K562 (cell line): Measurements from ENCODE around the gene TNNT3.

Experiments
- BCL6 ChIP-seq: fragments of 250-450 bp; sonication (Bioruptor Pico); IDR thresholded peaks from 2 replicates; pipeline ENCODE4 v1.4.0; 2020
- CBX5 ChIP-seq: IDR thresholded peaks from 2 replicates; pipeline ENCODE4 v1.6.1; 2014; ENCODE audit warnings: low read depth, borderline replicate concordance
- CHD1 ChIP-seq: fragments of 200-600 bp; sonication (generic); IDR thresholded peaks from one replicate; pipeline ENCODE4 v1.6.1; 2012; ENCODE audit warnings: mild to moderate bottlenecking, moderate library complexity, low read length, inconsistent platforms
- CREM ChIP-seq: IDR thresholded peaks from 2 replicates; pipeline ENCODE4 v1.6.1; 2014; ENCODE audit warnings: antibody characterized with exemption, low read depth
- CTCF ChIP-seq, 3 experiments: IDR thresholded peaks in 2 of 3; conservative IDR thresholded peaks in 1 of 3; 2 replicates each; pipeline ENCODE4 v1.5.1; 2011 to 2012; ENCODE audit warnings: low read length in 3 of 3, mild to moderate bottlenecking in 3 of 3, control low read depth in 2 of 3, improper control_type of control experiment in 1 of 3, inconsistent platforms in 1 of 3, low read depth in 1 of 3, mixed read lengths in 1 of 3, moderate library complexity in 1 of 3; ENCODE audit not compliant: insufficient read depth in 2 of 3
- ESRRA ChIP-seq: fragments of 450-650 bp; IDR thresholded peaks from 2 replicates; pipeline ENCODE4 v1.6.1; 2014; ENCODE audit warnings: low read depth, mild to moderate bottlenecking, moderate library complexity, borderline replicate concordance
- GABPA ChIP-seq: fragments of 200-800 bp; sonication (Bioruptor generic); conservative IDR thresholded peaks from 2 replicates; pipeline ENCODE4 v1.6.1; 2016; ENCODE audit warnings: low read depth, missing genetic modification characterization, missing compliant biosample characterization
- JUND ChIP-seq, 2 experiments: IDR thresholded peaks; 2 replicates in 1 of 2; 3 replicates in 1 of 2; pipeline ENCODE4 v1.6.1; 2011; ENCODE audit warnings: borderline replicate concordance in 2 of 2, low read depth in 2 of 2, low read length in 2 of 2, improper control_type of control experiment in 1 of 2, missing biosample characterization in 1 of 2, missing genetic modification characterization in 1 of 2, missing genetic modification reagents in 1 of 2
- NBN ChIP-seq: fragments of 450-650 bp; IDR thresholded peaks from 2 replicates; pipeline ENCODE4 v1.6.1; 2016; ENCODE audit warnings: low read depth, mild to moderate bottlenecking
- PURB ChIP-seq: sonication (generic); formaldehyde crosslinking; IDR thresholded peaks from 2 replicates; pipeline ENCODE4 v1.9.0; 2021; ENCODE audit warnings: low read depth, mild to moderate bottlenecking, missing genetic modification reagents
- TAF7 ChIP-seq: fragments of 450-650 bp; IDR thresholded peaks from 2 replicates; pipeline ENCODE4 v1.6.1; 2016; ENCODE audit warnings: missing genetic modification characterization, missing compliant biosample characterization
- ZNF143 ChIP-seq: sonication (generic); formaldehyde crosslinking; IDR thresholded peaks from 2 replicates; pipeline ENCODE4 v1.9.0; 2022; ENCODE audit warnings: mild to moderate bottlenecking, missing genetic modification reagents
- ZNF384 ChIP-seq: IDR thresholded peaks from 2 replicates; pipeline ENCODE4 v1.6.1; 2012; ENCODE audit warnings: low read depth, low read length, improper control_type of control experiment
- TF ChIP-seq, protein P1 (sequence below): fragments of 450-650 bp; IDR thresholded peaks from 2 replicates; pipeline ENCODE4 v1.6.1; 2016; ENCODE audit warnings: low read depth

- TF ChIP-seq GABPA (no peak), CBX5 (no peak), NBN (no peak), JUND (IDR thresholded peaks at IDR 0.05; ENCODE audit: borderline replicate concordance, low read depth, low read length) (no peak), JUND (tag; IDR thresholded peaks at IDR 0.05; ENCODE audit: borderline replicate concordance, low read depth, low read length) (no peak), CTCF (IDR thresholded peaks at IDR 0.05 in 2 of 3, conservative IDR thresholded peaks at IDR 0.05 in 1 of 3; ENCODE audit: insufficient read depth in 2 of 3, low read depth in 1 of 3, low read length in 3 of 3) (no peak), ESRRA (no peak), CREM (no peak), BCL6 (no peak), TAF7 (tag) (no peak), ZNF143 (CRISPR knock-in tag) (no peak), CHD1 (no peak), PURB (CRISPR knock-in tag) (no peak), ZNF384 (no peak)
- TF ChIP-seq, protein P1, sequence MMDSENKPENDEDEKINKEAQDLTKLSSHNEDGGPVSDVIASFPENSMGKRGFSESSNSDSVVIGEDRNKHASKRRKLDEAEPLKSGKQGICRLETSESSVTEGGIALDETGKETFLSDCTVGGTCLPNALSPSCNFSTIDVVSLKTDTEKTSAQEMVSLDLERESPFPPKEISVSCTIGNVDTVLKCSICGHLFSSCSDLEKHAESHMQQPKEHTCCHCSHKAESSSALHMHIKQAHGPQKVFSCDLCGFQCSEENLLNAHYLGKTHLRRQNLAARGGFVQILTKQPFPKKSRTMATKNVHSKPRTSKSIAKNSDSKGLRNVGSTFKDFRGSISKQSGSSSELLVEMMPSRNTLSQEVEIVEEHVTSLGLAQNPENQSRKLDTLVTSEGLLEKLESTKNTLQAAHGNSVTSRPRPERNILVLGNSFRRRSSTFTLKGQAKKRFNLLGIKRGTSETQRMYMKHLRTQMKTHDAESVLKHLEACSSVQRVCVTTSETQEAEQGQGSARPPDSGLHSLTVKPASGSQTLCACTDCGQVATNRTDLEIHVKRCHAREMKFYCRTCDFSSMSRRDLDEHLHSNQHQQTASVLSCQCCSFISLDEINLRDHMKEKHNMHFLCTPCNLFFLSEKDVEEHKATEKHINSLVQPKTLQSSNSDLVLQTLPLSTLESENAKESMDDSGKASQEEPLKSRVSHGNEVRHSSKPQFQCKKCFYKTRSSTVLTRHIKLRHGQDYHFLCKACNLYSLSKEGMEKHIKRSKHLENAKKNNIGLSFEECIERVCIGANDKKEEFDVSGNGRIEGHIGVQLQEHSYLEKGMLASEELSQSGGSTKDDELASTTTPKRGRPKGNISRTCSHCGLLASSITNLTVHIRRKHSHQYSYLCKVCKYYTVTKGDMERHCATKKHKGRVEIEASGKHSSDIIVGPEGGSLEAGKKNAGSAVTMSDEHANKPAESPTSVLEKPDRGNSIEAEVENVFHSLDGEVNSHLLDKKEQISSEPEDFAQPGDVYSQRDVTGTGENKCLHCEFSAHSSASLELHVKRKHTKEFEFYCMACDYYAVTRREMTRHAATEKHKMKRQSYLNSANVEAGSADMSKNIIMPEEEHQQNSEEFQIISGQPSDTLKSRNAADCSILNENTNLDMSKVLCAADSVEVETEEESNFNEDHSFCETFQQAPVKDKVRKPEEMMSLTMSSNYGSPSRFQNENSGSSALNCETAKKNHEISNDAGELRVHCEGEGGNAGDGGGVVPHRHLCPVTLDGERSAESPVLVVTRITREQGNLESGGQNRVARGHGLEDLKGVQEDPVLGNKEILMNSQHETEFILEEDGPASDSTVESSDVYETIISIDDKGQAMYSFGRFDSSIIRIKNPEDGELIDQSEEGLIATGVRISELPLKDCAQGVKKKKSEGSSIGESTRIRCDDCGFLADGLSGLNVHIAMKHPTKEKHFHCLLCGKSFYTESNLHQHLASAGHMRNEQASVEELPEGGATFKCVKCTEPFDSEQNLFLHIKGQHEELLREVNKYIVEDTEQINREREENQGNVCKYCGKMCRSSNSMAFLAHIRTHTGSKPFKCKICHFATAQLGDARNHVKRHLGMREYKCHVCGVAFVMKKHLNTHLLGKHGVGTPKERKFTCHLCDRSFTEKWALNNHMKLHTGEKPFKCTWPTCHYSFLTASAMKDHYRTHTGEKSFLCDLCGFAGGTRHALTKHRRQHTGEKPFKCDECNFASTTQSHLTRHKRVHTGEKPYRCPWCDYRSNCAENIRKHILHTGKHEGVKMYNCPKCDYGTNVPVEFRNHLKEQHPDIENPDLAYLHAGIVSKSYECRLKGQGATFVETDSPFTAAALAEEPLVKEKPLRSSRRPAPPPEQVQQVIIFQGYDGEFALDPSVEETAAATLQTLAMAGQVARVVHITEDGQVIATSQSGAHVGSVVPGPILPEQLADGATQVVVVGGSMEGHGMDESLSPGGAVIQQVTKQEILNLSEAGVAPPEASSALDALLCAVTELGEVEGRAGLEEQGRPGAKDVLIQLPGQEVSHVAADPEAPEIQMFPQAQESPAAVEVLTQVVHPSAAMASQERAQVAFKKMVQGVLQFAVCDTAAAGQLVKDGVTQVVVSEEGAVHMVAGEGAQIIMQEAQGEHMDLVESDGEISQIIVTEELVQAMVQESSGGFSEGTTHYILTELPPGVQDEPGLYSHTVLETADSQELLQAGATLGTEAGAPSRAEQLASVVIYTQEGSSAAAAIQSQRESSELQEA = no peak
Observed at GRCh38 chr11:1871531-1871930, 48.0 kb upstream of the TNNT3 start.
